Mesenchymal stem cell (in vitro differentiated cells and primary cell): ENCODE data around the gene ATP10A.

Experiments
- DNase-seq: peaks from one replicate; pipeline ENCODE4 v3.0.0-alpha.2; 2013
- H2AFZ ChIP-seq: one replicate; pipeline ENCODE4 v1.6.1; 2013; ENCODE audit warnings: low read depth, mild to moderate bottlenecking, control low read depth, inconsistent platforms, low read length, moderate library complexity
- H2AK5ac ChIP-seq: 2 replicates; pipeline ENCODE4 v1.6.1; 2013; ENCODE audit warnings: low read length, moderate library complexity, mild to moderate bottlenecking, inconsistent platforms; ENCODE audit not compliant: severe bottlenecking
- H2BK120ac ChIP-seq: one replicate; pipeline ENCODE4 v1.6.1; 2013; ENCODE audit warnings: low read depth, mild to moderate bottlenecking, inconsistent platforms, low read length, moderate library complexity
- H2BK12ac ChIP-seq, 2 experiments: one replicate each; pipeline ENCODE4 v1.6.1; 2013; ENCODE audit warnings: inconsistent platforms in 2 of 2, low read length in 2 of 2, mild to moderate bottlenecking in 2 of 2, moderate library complexity in 2 of 2, control low read depth in 1 of 2
- H2BK15ac ChIP-seq: one replicate; pipeline ENCODE4 v1.6.1; 2013; ENCODE audit warnings: mild to moderate bottlenecking, low read depth, inconsistent platforms; ENCODE audit not compliant: poor library complexity, severe bottlenecking
- H2BK5ac ChIP-seq: 2 replicates; pipeline ENCODE4 v1.6.1; 2013; ENCODE audit warnings: low read depth, mild to moderate bottlenecking, low read length, control low read depth, inconsistent platforms; ENCODE audit not compliant: poor library complexity, severe bottlenecking
- H3K14ac ChIP-seq, 2 experiments: one replicate each; pipeline ENCODE4 v1.6.1; 2013; ENCODE audit warnings: inconsistent platforms in 2 of 2, low read length in 2 of 2, control low read depth in 1 of 2, mild to moderate bottlenecking in 1 of 2, moderate library complexity in 1 of 2
- H3K18ac ChIP-seq, 2 experiments: one replicate each; pipeline ENCODE4 v1.6.1; 2013; ENCODE audit warnings: inconsistent platforms in 2 of 2, low read length in 2 of 2, control low read depth in 1 of 2, low read depth in 1 of 2, mild to moderate bottlenecking in 1 of 2
- H3K23ac ChIP-seq, 2 experiments: one replicate each; pipeline ENCODE4 v1.6.1; 2013; ENCODE audit warnings: inconsistent platforms in 2 of 2, low read length in 2 of 2, mild to moderate bottlenecking in 2 of 2, moderate library complexity in 2 of 2, control low read depth in 1 of 2
- H3K27ac ChIP-seq: 2 replicates; pipeline ENCODE4 v1.5.1; 2013; ENCODE audit warnings: mild to moderate bottlenecking, moderate library complexity, low read length, control low read depth, inconsistent platforms; ENCODE audit not compliant: poor library complexity, severe bottlenecking
- H3K27me3 ChIP-seq, 2 experiments: 2 replicates each; pipeline versions ENCODE4 v1.6.1 to v1.7.0; 2013; ENCODE audit warnings: low read length in 2 of 2, mild to moderate bottlenecking in 2 of 2, moderate library complexity in 2 of 2, control low read depth in 1 of 2, inconsistent platforms in 1 of 2; ENCODE audit not compliant: control insufficient read depth in 1 of 2, insufficient read depth in 1 of 2
- H3K36me3 ChIP-seq, 2 experiments: 2 replicates each; pipeline versions ENCODE4 v1.6.1 to v1.7.0; 2013; ENCODE audit warnings: low read length in 2 of 2, control low read depth in 1 of 2, inconsistent platforms in 1 of 2, low read depth in 1 of 2, mild to moderate bottlenecking in 1 of 2; ENCODE audit not compliant: insufficient read depth in 2 of 2, control insufficient read depth in 1 of 2
- H3K4ac ChIP-seq, 2 experiments: one replicate each; pipeline ENCODE4 v1.6.1; 2013; ENCODE audit warnings: inconsistent platforms in 2 of 2, low read length in 2 of 2, mild to moderate bottlenecking in 2 of 2, moderate library complexity in 2 of 2, control low read depth in 1 of 2, low read depth in 1 of 2
- H3K4me1 ChIP-seq: 2 replicates; pipeline ENCODE4 v1.6.1; 2013; ENCODE audit warnings: low read depth, low read length, control low read depth; ENCODE audit not compliant: control insufficient read depth, insufficient read depth
- H3K4me2 ChIP-seq: 2 replicates; pipeline ENCODE4 v1.6.1; 2013; ENCODE audit warnings: low read length, mild to moderate bottlenecking, inconsistent platforms; ENCODE audit not compliant: poor library complexity, severe bottlenecking
- H3K4me3 ChIP-seq, 2 experiments: 2 replicates each; pipeline versions ENCODE4 v1.5.1 to v1.7.0; 2013; ENCODE audit warnings: low read length in 2 of 2, mild to moderate bottlenecking in 2 of 2, control low read depth in 1 of 2, low read depth in 1 of 2; ENCODE audit not compliant: insufficient read depth in 1 of 2
- H3K79me1 ChIP-seq: replicated peaks from 2 replicates; pipeline ENCODE4 v1.6.1; 2013; ENCODE audit warnings: mild to moderate bottlenecking, control low read depth, low read length, inconsistent platforms; ENCODE audit not compliant: poor library complexity, severe bottlenecking
- H3K9ac ChIP-seq: 2 replicates; pipeline ENCODE4 v1.7.0; 2013; ENCODE audit warnings: mild to moderate bottlenecking, low read length, moderate library complexity
- H3K9me3 ChIP-seq: 2 replicates; pipeline ENCODE4 v1.7.0; 2013; ENCODE audit warnings: mild to moderate bottlenecking, low read length; ENCODE audit not compliant: control insufficient read depth
- H4K8ac ChIP-seq: one replicate; pipeline ENCODE4 v1.6.1; 2013; ENCODE audit warnings: inconsistent platforms, mild to moderate bottlenecking, low read length, moderate library complexity
- H4K91ac ChIP-seq: one replicate; pipeline ENCODE4 v1.6.1; 2013; ENCODE audit warnings: mild to moderate bottlenecking, low read length, inconsistent platforms
- WGBS: methylation state at CpG from one replicate; pipeline ENCODE4 v1.1.7; 2013; ENCODE audit warnings: mixed read lengths; 5-methylcytosine and 5-hydroxymethylcytosine counted together

The ATP10A gene

GRCh38 chr15:25839638-25840156 lies 23.4 kb downstream of the ATP10A start:
- 75% methylated on average over 9 of the region's 10 CpGs for WGBS
- DNase-seq = no peak
- Histone ChIP-seq H3K36me3 (peaks cover 0 to 8% of the 10 kb centered on the region in 2 experiments), H3K4me1 (peaks cover 2% of the 10 kb centered on the region), H3K4me2 (no peak overlapping the region), H2BK12ac (no peak overlapping the region), H3K18ac (no peak overlapping the region), H2BK15ac (no peak overlapping the region), H3K23ac (no peak overlapping the region), H3K9ac (no peak overlapping the region), H3K9me3 (no peaks in the 10 kb centered on the region), H2AFZ (no peak overlapping the region), H4K91ac (no peak overlapping the region), H3K14ac (no peak overlapping the region), H2BK5ac (no peak overlapping the region), H2AK5ac (no peak overlapping the region), H3K27me3 (peaks cover 0 to 9% of the 10 kb centered on the region in 2 experiments), H3K4me3 (no peak overlapping the region), H3K4ac (no peak overlapping the region), H2BK120ac (no peak overlapping the region), H3K27ac (no peak overlapping the region), H4K8ac (no peak overlapping the region), H3K79me1 (peaks cover 29% of the 10 kb centered on the region)

DNA sequence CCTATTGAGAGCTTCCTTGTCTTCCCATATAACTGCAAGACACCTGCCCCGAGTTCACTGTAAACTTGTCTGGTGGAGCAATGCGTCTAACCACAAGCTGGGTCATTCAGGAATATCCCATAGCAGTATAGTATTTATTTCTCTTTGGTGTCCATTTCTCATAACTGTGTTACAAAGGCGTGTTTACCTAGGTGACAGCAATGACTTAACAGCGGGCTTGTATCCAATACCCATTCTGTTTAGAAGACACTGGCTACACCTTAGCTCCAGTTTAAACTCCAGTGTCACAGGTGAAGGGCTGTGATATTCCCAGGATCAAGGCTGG lies 24.3 kb downstream of the ATP10A start:
- H3K14ac ChIP-seq = no peak overlapping the region

DNA sequence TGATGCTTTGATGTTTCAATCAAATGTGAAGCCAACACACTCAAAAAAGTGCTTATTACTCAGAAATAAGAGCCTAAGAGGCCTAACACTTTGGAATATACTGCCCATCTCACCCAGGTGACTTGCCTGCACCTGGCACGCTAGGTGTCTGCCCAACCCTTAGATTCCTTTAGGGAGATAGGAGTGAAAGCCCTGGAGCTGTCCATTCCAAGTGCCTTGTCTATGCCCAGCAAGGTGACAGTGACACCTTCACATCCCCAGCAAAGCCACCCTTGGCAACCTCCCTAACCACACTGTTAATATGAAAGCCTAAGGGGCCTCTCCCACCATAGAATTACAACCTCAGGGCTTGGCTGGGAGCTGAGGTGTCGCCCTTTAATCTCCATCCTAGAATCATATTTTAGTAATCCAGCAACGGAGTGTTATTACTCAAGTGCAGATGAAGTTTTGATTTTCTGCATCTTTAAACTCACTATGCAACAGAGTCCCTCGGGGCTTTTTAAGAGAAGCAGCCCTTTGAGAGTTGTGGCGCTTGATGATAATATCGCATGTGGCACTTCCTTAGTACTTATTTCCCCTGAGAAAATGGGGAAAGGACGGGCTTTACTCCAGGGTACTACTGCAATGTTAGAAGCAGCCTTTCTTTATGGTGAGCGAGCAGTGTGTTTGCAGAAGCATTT lies 24.8 kb downstream of the ATP10A start:
- no peak overlapping the region for H3K4me2 ChIP-seq
- no peak overlapping the region for H2AFZ ChIP-seq
- no peak overlapping the region for H3K14ac ChIP-seq
- DNase-seq = no peak
- 58% methylated on average over 8 of the region's 8 CpGs for WGBS
- H4K91ac ChIP-seq = no peak overlapping the region
- no peak overlapping the region for H4K8ac ChIP-seq
- no peak overlapping the region for H3K18ac ChIP-seq
- peaks cover 0 to 8% of the 10 kb centered on the region in 2 experiments for H3K36me3 ChIP-seq
- H3K9me3 ChIP-seq = no peaks in the 10 kb centered on the region
- H3K79me1 ChIP-seq = peaks cover 27% of the 10 kb centered on the region
- no peak overlapping the region for H3K4ac ChIP-seq
- no peak overlapping the region for H3K9ac ChIP-seq
- no peak overlapping the region for H2BK15ac ChIP-seq
- no peak overlapping the region for H3K23ac ChIP-seq
- no peak overlapping the region for H2BK5ac ChIP-seq
- H3K4me3 ChIP-seq = no peak overlapping the region
- H2BK12ac ChIP-seq = no peak overlapping the region
- H3K4me1 ChIP-seq = no peaks in the 10 kb centered on the region
- peaks cover 0 to 6% of the 10 kb centered on the region in 2 experiments for H3K27me3 ChIP-seq
- no peak overlapping the region for H2AK5ac ChIP-seq
- H2BK120ac ChIP-seq = no peak overlapping the region
- no peak overlapping the region for H3K27ac ChIP-seq

More for the DNA sequence above, 24.3 kb downstream of the ATP10A start:
- H3K27me3 ChIP-seq = peaks cover 0 to 8% of the 10 kb centered on the region in 2 experiments
- H2BK120ac ChIP-seq = no peak overlapping the region
- no peak overlapping the region for H4K91ac ChIP-seq
- no peak for DNase-seq
- no peak overlapping the region for H2BK15ac ChIP-seq
- WGBS = 46% methylated on average over 2 of the region's 4 CpGs
- peaks cover 30% of the 10 kb centered on the region for H3K79me1 ChIP-seq
- H3K27ac ChIP-seq = no peak overlapping the region
- H3K4ac ChIP-seq = no peak overlapping the region
- no peak overlapping the region for H3K18ac ChIP-seq
- no peak overlapping the region for H3K9ac ChIP-seq
- no peak overlapping the region for H3K4me2 ChIP-seq
- H4K8ac ChIP-seq = no peak overlapping the region
- peaks cover 0 to 8% of the 10 kb centered on the region in 2 experiments for H3K36me3 ChIP-seq
- H3K4me1 ChIP-seq = no peaks in the 10 kb centered on the region
- H3K9me3 ChIP-seq = no peaks in the 10 kb centered on the region
- no peak overlapping the region for H2BK5ac ChIP-seq
- no peak overlapping the region for H2AFZ ChIP-seq
- H3K4me3 ChIP-seq = no peak overlapping the region
- no peak overlapping the region for H2AK5ac ChIP-seq
- no peak overlapping the region for H2BK12ac ChIP-seq
- no peak overlapping the region for H3K23ac ChIP-seq

DNA sequence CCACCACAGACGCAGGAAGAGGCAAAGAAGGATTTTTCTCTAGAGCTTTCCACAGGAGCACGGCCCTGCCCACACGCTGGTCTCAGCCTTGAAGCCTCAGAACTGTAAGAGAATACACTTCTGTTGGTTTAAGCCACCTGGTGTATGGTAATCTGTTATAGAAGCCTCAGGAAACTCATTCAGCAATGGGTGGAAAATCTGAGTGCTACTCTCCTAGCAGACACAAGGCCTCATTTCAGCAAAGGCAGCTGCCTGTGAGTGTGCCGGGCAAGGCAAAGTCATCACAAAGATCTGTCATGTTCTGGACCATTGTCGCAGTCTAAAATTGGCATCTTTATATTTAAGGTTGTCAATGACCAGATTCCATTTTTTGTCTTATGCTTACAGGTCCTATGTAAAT lies 31.0 kb downstream of the ATP10A start:
- H3K18ac ChIP-seq = no peak overlapping the region
- no peak overlapping the region for H3K4me3 ChIP-seq
- no peak overlapping the region for H4K8ac ChIP-seq
- peaks cover 0 to 9% of the 10 kb centered on the region in 2 experiments for H3K36me3 ChIP-seq
- H3K27me3 ChIP-seq = peaks cover 0 to 2% of the 10 kb centered on the region in 2 experiments
- peaks cover 29% of the 10 kb centered on the region for H3K79me1 ChIP-seq
- peak overlapping the region; percentile 86 for H3K9ac ChIP-seq
- H3K4ac ChIP-seq = no peak overlapping the region
- H3K4me2 ChIP-seq = no peak overlapping the region
- H3K4me1 ChIP-seq = peaks cover 13% of the 10 kb centered on the region
- no peak overlapping the region for H3K23ac ChIP-seq
- no peaks in the 10 kb centered on the region for H3K9me3 ChIP-seq
- H3K14ac ChIP-seq = no peak overlapping the region
- 83% methylated on average over 5 of the region's 5 CpGs for WGBS
- H2BK5ac ChIP-seq = no peak overlapping the region
- no peak overlapping the region for H4K91ac ChIP-seq
- DNase-seq = peak; percentile 17
- H2BK12ac ChIP-seq = no peak overlapping the region
- no peak overlapping the region for H2AK5ac ChIP-seq
- no peak overlapping the region for H2BK120ac ChIP-seq
- no peak overlapping the region for H3K27ac ChIP-seq
- no peak overlapping the region for H2BK15ac ChIP-seq
- H2AFZ ChIP-seq = no peak overlapping the region
